Testis (tissue), 3 donors: Measurements from ENCODE around the gene ABTB2. TPM values are rescaled to one million over a fixed set of nuclear protein-coding genes. Genes with fewer than 3 reads are reported as not detected.

Source experiments
- DNase-seq: peaks from one replicate; pipeline ENCODE4 v3.0.0-alpha.2; 2019
- H3K27ac ChIP-seq, 2 donors: fragments of 200-600 bp; sonication (generic); one replicate each; pipeline ENCODE4 v1.5.1; 2019
- H3K27me3 ChIP-seq: fragments of 200-600 bp; sonication (generic); one replicate; pipeline ENCODE4 v1.5.1; 2019
- H3K36me3 ChIP-seq: fragments of 200-600 bp; sonication (generic); one replicate; pipeline ENCODE4 v1.5.1; 2017; ENCODE audit warnings: low read depth; ENCODE audit errors: missing control alignments
- H3K4me1 ChIP-seq: fragments of 200-600 bp; sonication (generic); one replicate; pipeline ENCODE4 v1.5.1; 2019
- H3K4me3 ChIP-seq, 2 donors: fragments of 200-600 bp; sonication (generic); one replicate each; pipeline ENCODE4 v1.5.1; 2017 to 2019
- H3K9me3 ChIP-seq: fragments of 200-600 bp; sonication (generic); one replicate; pipeline ENCODE4 v1.5.1; 2017
- CTCF ChIP-seq, 3 experiments: fragments of 450-650 bp in 2 of 3; fragments of 200-600 bp in 1 of 3; sonication (generic) in 1 of 3; IDR thresholded peaks; one replicate each; pipeline ENCODE4 v1.5.1; 2016 to 2019; ENCODE audit warnings: antibody characterized with exemption in 3 of 3, mild to moderate bottlenecking in 2 of 3, moderate library complexity in 1 of 3
- POLR2A ChIP-seq: fragments of 450-650 bp; IDR thresholded peaks from one replicate; pipeline ENCODE4 v1.6.1; 2017; ENCODE audit warnings: antibody characterized with exemption, mild to moderate bottlenecking, moderate library complexity
- WGBS, 2 donors: methylation state at CpG; one replicate each; pipeline ENCODE4 v1.1.5; 2018; 5-methylcytosine and 5-hydroxymethylcytosine counted together
- intact Hi-C: fragments of 100-400 bp; cut with DNase I; formaldehyde crosslinking; loops from one replicate; pipeline ENCODE4 v1.15.1; 2023; ENCODE audit warnings: low total_unique reads
- polyA plus RNA-seq: library from polyadenylated mRNA; stranded (reverse); fragments of 350-450 nt; fragmentation: Illumina TruSeq; extraction: RNeasy Lipid Tissue Mini Kit (QIAGEN cat#74804); gene quantifications from one replicate; pipeline ENCODE4 v1.2.3, GENCODE V29; 2014; ENCODE audit warnings: low read depth, low replicate concordance; ENCODE audit not compliant: insufficient read depth
- total RNA-seq, 2 donors: library from RNA; depleted of rRNA; stranded (reverse); fragments of >200 nt; gene quantifications; one replicate each; pipeline ENCODE4 v1.2.3, GENCODE V29; 2016

ABTB2 gene
- total and polyA plus RNA-seq, 3 donors from 2014 or later = 5.8 to 12.1 (median 8.9) TPM

- Histone ChIP-seq H3K27ac (no peak overlapping the region), H3K9me3 (no peaks in the 10 kb centered on the region), H3K36me3 (no peaks in the 10 kb centered on the region), H3K27me3 (no peaks in the 10 kb centered on the region), H3K4me3 (no peak overlapping the region), H3K4me1 (peaks cover 6% of the 10 kb centered on the region)
- no peak for DNase-seq
- WGBS, 2 donors = 87 to 94% methylated on average over 5 of the region's 5 CpGs
- intact Hi-C loops = no loop called here
- TF ChIP-seq CTCF (IDR thresholded peaks at IDR 0.05) (no peak), POLR2A (no peak)
These were observed 118.2 kb downstream of the ABTB2 start for GRCh38 chr11:34239465-34240149.

GRCh38 chr11:34238966-34239365, 118.8 kb downstream of the ABTB2 start:
- intact Hi-C loops = no loop called here
- Histone ChIP-seq H3K4me1 (peaks cover 3% of the 10 kb centered on the region), H3K9me3 (no peaks in the 10 kb centered on the region), H3K27me3 (no peaks in the 10 kb centered on the region), H3K36me3 (no peaks in the 10 kb centered on the region), H3K4me3 (no peak overlapping the region), H3K27ac (no peak overlapping the region)
- no peak for DNase-seq
- 74 to 76% methylated on average over 6 of the region's 6 CpGs for WGBS, 2 donors
- TF ChIP-seq CTCF (IDR thresholded peaks at IDR 0.05) = no peak
- no peak for TF ChIP-seq POLR2A

- no peaks in the 10 kb centered on the region for H3K4me1 ChIP-seq
- H3K36me3 ChIP-seq = no peaks in the 10 kb centered on the region
- intact Hi-C loops = no loop called here
- H3K4me3 ChIP-seq = no peak overlapping the region
- DNase-seq = no peak
- H3K27ac ChIP-seq = no peak overlapping the region
- H3K27me3 ChIP-seq = no peaks in the 10 kb centered on the region
- WGBS, 2 donors = 88 to 97% methylated on average over 10 to 11 of the region's 11 CpGs
- no peaks in the 10 kb centered on the region for H3K9me3 ChIP-seq
- TF ChIP-seq CTCF (IDR thresholded peaks at IDR 0.05) (no peak), POLR2A (no peak)
These were observed 119.3 kb downstream of the ABTB2 start for GRCh38 chr11:34238533-34238932.

- WGBS, 2 donors = 71 to 82% methylated on average over 9 of the region's 9 CpGs
- no peak overlapping the region for H3K27ac ChIP-seq
- no peak for DNase-seq
- H3K4me3 ChIP-seq = no peak overlapping the region
- no peaks in the 10 kb centered on the region for H3K27me3 ChIP-seq
- H3K36me3 ChIP-seq = no peaks in the 10 kb centered on the region
- no peak for TF ChIP-seq POLR2A
- no peak for TF ChIP-seq CTCF (IDR thresholded peaks at IDR 0.05)
- intact Hi-C loops = no loop called here
- no peaks in the 10 kb centered on the region for H3K9me3 ChIP-seq
- no peaks in the 10 kb centered on the region for H3K4me1 ChIP-seq
These were observed 121.2 kb downstream of the ABTB2 start for GRCh38 chr11:34236572-34236971.

- intact Hi-C loops = no loop called here
- DNase-seq = no peak
- Histone ChIP-seq H3K9me3 (no peaks in the 10 kb centered on the region), H3K36me3 (no peaks in the 10 kb centered on the region), H3K4me1 (no peaks in the 10 kb centered on the region), H3K4me3 (no peak overlapping the region), H3K27ac (no peak overlapping the region), H3K27me3 (no peaks in the 10 kb centered on the region)
- no peak for TF ChIP-seq POLR2A
- TF ChIP-seq CTCF (IDR thresholded peaks at IDR 0.05) = no peak
- WGBS, 2 donors = 64 to 77% methylated on average over 6 to 7 of the region's 7 CpGs
These were observed 122.2 kb downstream of the ABTB2 start for GRCh38 chr11:34235591-34236071.
